SKM-1 (cell line): ENCODE data around the gene SLC25A43.
A peak's percentile ranks its signal among the peaks of the same experiment; 100 is the strongest.
"Not testable (repeated sequence)": the region's sequence is repeated elsewhere in the genome, so short reads cannot be mapped to it uniquely, and the experiment has no call there.

Experiments used
- DNase-seq: peaks from one replicate; lab custom pipeline; 2025; ENCODE audit not compliant: unreplicated experiment; lab: John Stamatoyannopoulos, UW

The SLC25A43 gene

GRCh38 chrX:119467433-119467832 lies 68.3 kb downstream of the SLC25A43 start:
- DNase-seq = no peak

GRCh38 chrX:119467842-119468550 lies 68.9 kb downstream of the SLC25A43 start, which contains the start of gene SLC25A5:
TSS of gene SLC25A5 (plus strand) at chrX:119468444. CDS start at chrX:119468516, 72 bp downstream.
- peak; percentile 48 for DNase-seq

GRCh38 chrX:119468551-119469312 lies 69.6 kb downstream of the SLC25A43 start:
- peak; percentile 34 for DNase-seq

- no peak for DNase-seq
These were observed 70.1 kb downstream of the SLC25A43 start for GRCh38 chrX:119469313-119469635.

GRCh38 chrX:119474615-119475388 lies 75.7 kb downstream of the SLC25A43 start:
- DNase-seq = no peak

GRCh38 chrX:119475389-119476101 lies 76.4 kb downstream of the SLC25A43 start:
- DNase-seq = no peak

- DNase-seq = no peak
These were observed 78.7 kb downstream of the SLC25A43 start for GRCh38 chrX:119477812-119478232.

- no peak for DNase-seq
These were observed 79.4 kb downstream of the SLC25A43 start for GRCh38 chrX:119478504-119478903.

- DNase-seq = no peak
These were observed 80.7 kb downstream of the SLC25A43 start for GRCh38 chrX:119479845-119480244.

GRCh38 chrX:119481323-119481801 lies 82.2 kb downstream of the SLC25A43 start:
- DNase-seq = no peak

- no peak for DNase-seq
These were observed 82.9 kb downstream of the SLC25A43 start for GRCh38 chrX:119482041-119482440.

GRCh38 chrX:119482481-119483480 lies 83.6 kb downstream of the SLC25A43 start:
- peak; percentile 24 for DNase-seq

- no peak for DNase-seq
These were observed 87.6 kb downstream of the SLC25A43 start for GRCh38 chrX:119486745-119487144.

- not testable (repeated sequence) for DNase-seq
These were observed 88.6 kb downstream of the SLC25A43 start for GRCh38 chrX:119487766-119488165.

- no peak for DNase-seq
These were observed 89.6 kb downstream of the SLC25A43 start for GRCh38 chrX:119488749-119489148.

GRCh38 chrX:119489212-119490074 lies 90.3 kb downstream of the SLC25A43 start:
- no peak for DNase-seq

GRCh38 chrX:119492463-119492862 lies 93.3 kb downstream of the SLC25A43 start:
- DNase-seq = no peak

- not testable (repeated sequence) for DNase-seq
These were observed 94.8 kb downstream of the SLC25A43 start for GRCh38 chrX:119493851-119494495.
